ACC112 (cell line): Measurements from ENCODE around the gene ENTREP1.

Experiments
- H2AFZ ChIP-seq: fragments of 200-600 bp; sonication (generic); one replicate; pipeline ENCODE4 v1.6.0; 2017; ENCODE audit warnings: antibody characterized with exemption, low read length; ENCODE audit not compliant: unreplicated experiment
- H3K27ac ChIP-seq: fragments of 200-600 bp; sonication (generic); 2 replicates; pipeline ENCODE4 v1.5.1; 2014; ENCODE audit warnings: low read depth, mild to moderate bottlenecking, antibody characterized with exemption, low read length, moderate library complexity
- H3K27me3 ChIP-seq: fragments of 200-600 bp; sonication (generic); 2 replicates; pipeline ENCODE4 v1.6.1; 2014; ENCODE audit warnings: mild to moderate bottlenecking, antibody characterized with exemption, low read length, moderate library complexity, mixed read lengths; ENCODE audit not compliant: insufficient read depth
- H3K36me3 ChIP-seq: fragments of 200-600 bp; sonication (generic); 2 replicates; pipeline ENCODE4 v1.6.1; 2016; ENCODE audit warnings: mild to moderate bottlenecking, antibody characterized with exemption, low read length, moderate library complexity, mixed read lengths; ENCODE audit not compliant: insufficient read depth
- H3K4me1 ChIP-seq: fragments of 200-600 bp; sonication (generic); one replicate; pipeline ENCODE4 v1.6.1; 2016; ENCODE audit warnings: low read length, mixed read lengths; ENCODE audit not compliant: insufficient read depth, unreplicated experiment, control insufficient read depth
- H3K4me3 ChIP-seq: fragments of 200-600 bp; sonication (generic); 2 replicates; pipeline ENCODE4 v1.5.1; 2014; ENCODE audit warnings: mild to moderate bottlenecking, low read depth, low read length
- H3K79me2 ChIP-seq: fragments of 200-600 bp; sonication (generic); one replicate; pipeline ENCODE4 v1.6.0; 2016; ENCODE audit warnings: low read length; ENCODE audit not compliant: control insufficient read depth, unreplicated experiment, insufficient read depth

The ENTREP1 gene

GRCh38 chr9:69364510-69365150 lies 39.6 kb downstream of the ENTREP1 start:
- no peaks in the 10 kb centered on the region for H3K36me3 ChIP-seq

DNA sequence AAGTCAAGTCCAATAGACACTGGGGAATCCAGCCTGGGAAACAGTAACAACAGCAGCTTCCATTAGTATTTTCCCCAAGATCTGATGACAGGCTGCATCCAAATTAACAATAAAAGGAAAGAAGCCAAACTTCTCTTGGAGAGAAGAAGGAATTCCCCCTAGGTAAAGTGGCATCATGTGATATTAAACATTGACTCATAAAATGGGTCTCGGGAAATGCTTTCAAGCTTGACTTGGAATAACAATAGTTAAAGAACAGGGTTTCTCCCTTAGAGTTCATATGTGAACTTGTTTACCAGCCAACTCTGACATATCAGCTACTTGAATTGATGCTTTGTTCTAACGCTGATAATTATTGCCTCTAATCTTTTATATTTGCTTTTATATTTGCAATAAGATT lies 45.4 kb downstream of the ENTREP1 start:
- Histone ChIP-seq H2AFZ (peak overlapping the region; percentile 34), H3K79me2 (no peaks in the 10 kb centered on the region), H3K36me3 (no peaks in the 10 kb centered on the region), H3K27ac (no peak overlapping the region), H3K4me1 (peaks cover 17% of the 10 kb centered on the region), H3K27me3 (no peaks in the 10 kb centered on the region; the same call in 1 of the 2 replicates), H3K4me3 (no peak overlapping the region)

More at GRCh38 chr9:69364510-69365150, 39.6 kb downstream of the ENTREP1 start:
- Histone ChIP-seq H3K79me2 (no peaks in the 10 kb centered on the region), H3K4me3 (no peak overlapping the region), H3K27me3 (peaks cover 56% of the 10 kb centered on the region), H3K4me1 (no peaks in the 10 kb centered on the region), H3K27ac (no peak overlapping the region), H2AFZ (no peak overlapping the region)

- H3K27me3 ChIP-seq: no peaks in the 10 kb centered on the region
- H3K36me3 ChIP-seq: no peaks in the 10 kb centered on the region
- H2AFZ ChIP-seq: no peak overlapping the region
- no peak overlapping the region for H3K27ac ChIP-seq
- H3K79me2 ChIP-seq: no peaks in the 10 kb centered on the region
- H3K4me1 ChIP-seq: peaks cover 19% of the 10 kb centered on the region
- H3K4me3 ChIP-seq: no peak overlapping the region
Measured at GRCh38 chr9:69371001-69371400, 46.0 kb downstream of the ENTREP1 start.

GRCh38 chr9:69376651-69377050 lies 51.6 kb downstream of the ENTREP1 start:
- peak overlapping the region; percentile 51; the same call in 1 of the 2 replicates for H3K4me3 ChIP-seq
- no peaks in the 10 kb centered on the region for H3K79me2 ChIP-seq
- no peaks in the 10 kb centered on the region for H3K27me3 ChIP-seq
- H2AFZ ChIP-seq: peak overlapping the region; percentile 90
- peaks cover 43% of the 10 kb centered on the region for H3K4me1 ChIP-seq
- peak overlapping the region; percentile 65 for H3K27ac ChIP-seq
- H3K36me3 ChIP-seq: no peaks in the 10 kb centered on the region

- Histone ChIP-seq H3K4me3 (no peak overlapping the region), H3K4me1 (peaks cover 42% of the 10 kb centered on the region), H3K79me2 (no peaks in the 10 kb centered on the region), H3K27ac (no peak overlapping the region), H2AFZ (no peak overlapping the region), H3K27me3 (no peaks in the 10 kb centered on the region), H3K36me3 (no peaks in the 10 kb centered on the region)
Measured at GRCh38 chr9:69377291-69377690, 52.3 kb downstream of the ENTREP1 start.

- Histone ChIP-seq H3K27ac (no peak overlapping the region), H3K4me3 (no peak overlapping the region), H3K4me1 (peaks cover 42% of the 10 kb centered on the region), H3K36me3 (no peaks in the 10 kb centered on the region), H3K79me2 (no peaks in the 10 kb centered on the region), H3K27me3 (no peaks in the 10 kb centered on the region), H2AFZ (no peak overlapping the region)
Measured at GRCh38 chr9:69377981-69378380, 53.0 kb downstream of the ENTREP1 start.

DNA sequence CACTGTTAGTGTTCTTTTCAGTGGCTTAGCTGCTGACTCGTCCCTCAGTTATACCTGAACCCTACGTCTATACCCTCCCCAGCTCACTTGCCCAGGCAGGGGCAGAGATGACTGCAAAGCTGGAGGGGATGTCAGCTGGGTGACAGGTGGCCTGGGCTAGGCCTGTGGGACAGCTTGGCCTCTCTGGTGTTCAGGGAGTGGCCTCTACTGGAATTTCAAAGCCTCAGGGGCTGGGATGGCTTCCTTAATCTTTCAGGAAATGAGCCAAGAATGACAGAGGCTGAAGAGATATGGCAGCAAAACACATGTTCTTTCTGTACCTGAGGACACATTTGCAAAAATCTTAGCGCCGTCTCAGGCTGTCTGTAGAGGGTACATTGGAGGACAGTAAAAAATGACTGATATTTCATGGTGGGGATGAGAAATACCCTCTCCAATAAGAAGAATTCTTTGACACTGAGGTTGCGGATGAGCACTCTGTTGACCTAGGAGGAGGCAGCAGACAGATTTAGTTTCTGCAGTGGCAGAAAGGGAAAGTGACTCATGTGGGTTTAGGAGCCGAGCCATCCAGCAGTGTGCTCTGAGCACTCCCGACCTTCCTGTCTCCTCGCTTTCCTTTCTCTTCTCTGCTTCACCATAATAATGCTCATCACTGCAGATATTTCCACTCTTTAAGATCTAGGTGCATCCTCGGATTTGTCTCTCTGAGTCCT lies 54.4 kb downstream of the ENTREP1 start:
- no peaks in the 10 kb centered on the region for H3K27me3 ChIP-seq
- H3K4me3 ChIP-seq: no peak overlapping the region
- H3K79me2 ChIP-seq: no peaks in the 10 kb centered on the region
- H3K27ac ChIP-seq: no peak overlapping the region; the same call in 1 of the 2 replicates
- H3K36me3 ChIP-seq: no peaks in the 10 kb centered on the region
- peaks cover 42% of the 10 kb centered on the region for H3K4me1 ChIP-seq
- H2AFZ ChIP-seq: peak overlapping the region; percentile 31

- no peaks in the 10 kb centered on the region for H3K27me3 ChIP-seq
Measured at GRCh38 chr9:69380301-69380700, 55.3 kb downstream of the ENTREP1 start.

DNA sequence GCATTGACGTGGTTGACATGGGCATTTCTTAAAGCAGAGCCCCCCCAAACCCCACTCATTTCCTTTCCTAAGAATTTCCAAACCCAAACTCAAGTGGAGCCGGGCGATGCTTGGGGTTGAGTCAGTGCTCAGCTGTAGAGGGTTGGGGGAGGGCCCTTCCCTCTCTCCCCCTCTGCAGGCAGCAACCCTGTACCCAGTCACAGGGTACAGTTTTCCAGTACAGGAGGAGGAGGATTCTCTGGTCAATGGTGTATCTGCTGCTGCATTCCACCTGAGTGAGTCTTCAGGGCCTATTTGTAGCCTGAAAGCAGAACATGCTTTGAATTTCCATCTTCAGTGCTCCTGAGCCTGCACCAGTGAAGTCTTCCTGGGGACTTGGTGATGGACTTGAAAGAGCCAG lies 55.8 kb downstream of the ENTREP1 start:
- H3K27me3 ChIP-seq: no peaks in the 10 kb centered on the region
- H3K36me3 ChIP-seq: no peaks in the 10 kb centered on the region
- H3K79me2 ChIP-seq: no peaks in the 10 kb centered on the region
- no peak overlapping the region for H2AFZ ChIP-seq
- H3K4me1 ChIP-seq: peaks cover 42% of the 10 kb centered on the region
- no peak overlapping the region for H3K27ac ChIP-seq
- no peak overlapping the region for H3K4me3 ChIP-seq

More at GRCh38 chr9:69380301-69380700, 55.3 kb downstream of the ENTREP1 start:
- Histone ChIP-seq H3K4me3 (no peak overlapping the region), H3K27ac (no peak overlapping the region), H3K4me1 (peaks cover 42% of the 10 kb centered on the region), H3K36me3 (no peaks in the 10 kb centered on the region), H3K79me2 (no peaks in the 10 kb centered on the region), H2AFZ (no peak overlapping the region)

- H3K4me3 ChIP-seq: no peak overlapping the region
- H3K79me2 ChIP-seq: no peaks in the 10 kb centered on the region
Measured at GRCh38 chr9:69382135-69382534, 57.1 kb downstream of the ENTREP1 start.

GRCh38 chr9:69385581-69386033 lies 60.6 kb downstream of the ENTREP1 start:
- Histone ChIP-seq H2AFZ (no peak overlapping the region), H3K4me1 (peaks cover 5% of the 10 kb centered on the region), H3K79me2 (no peaks in the 10 kb centered on the region), H3K4me3 (no peak overlapping the region), H3K27me3 (peaks cover 38% of the 10 kb centered on the region), H3K36me3 (no peaks in the 10 kb centered on the region), H3K27ac (no peak overlapping the region)

More at GRCh38 chr9:69382135-69382534, 57.1 kb downstream of the ENTREP1 start:
- Histone ChIP-seq H3K36me3 (no peaks in the 10 kb centered on the region), H2AFZ (no peak overlapping the region), H3K27me3 (peaks cover 7% of the 10 kb centered on the region), H3K27ac (no peak overlapping the region), H3K4me1 (peaks cover 29% of the 10 kb centered on the region)
